H54 (cell line): ENCODE measurements around the gene WDR49.

Experiments used
- DNase-seq: peaks from one replicate; pipeline ENCODE4 v3.0.0; 2011; ENCODE audit warnings: low spot score, mixed read lengths; ENCODE audit not compliant: insufficient read length
- FAIRE-seq: peaks from 3 replicates; lab custom pipeline; 2011; peaks lifted over from hg19 to GRCh38; lab: Jason Lieb, UNC
- POLR2A ChIP-seq: IDR thresholded peaks from 2 replicates; pipeline ENCODE4 v1.6.1; 2011; ENCODE audit warnings: low read depth, mild to moderate bottlenecking, low read length

Gene WDR49

DNA sequence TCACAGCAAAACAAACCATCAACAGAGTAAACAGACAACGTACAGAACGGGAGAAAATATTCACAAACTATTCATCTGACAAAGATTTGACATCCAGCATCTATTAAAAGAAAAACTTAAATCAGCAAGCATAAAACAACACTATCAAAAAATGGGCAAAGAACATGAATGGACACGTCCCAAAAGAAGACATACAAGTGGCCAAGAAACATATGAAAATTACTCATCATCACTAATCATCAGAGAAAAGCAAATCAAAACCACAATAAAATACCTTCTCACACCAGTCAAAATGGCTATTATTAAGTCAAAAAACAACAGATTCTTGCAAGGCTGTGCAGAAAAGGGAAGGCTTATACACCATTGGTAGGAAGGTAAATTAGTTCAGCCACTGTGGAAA is 166.2 kb downstream of the WDR49 start:
- no peak for TF ChIP-seq POLR2A
- DNase-seq (no peak), FAIRE-seq (no peak)

- TF ChIP-seq POLR2A: no peak
- no peak for DNase-seq
- no peak for FAIRE-seq
These were observed 169.2 kb downstream of the WDR49 start for GRCh38 chr3:167484551-167484950.

DNA sequence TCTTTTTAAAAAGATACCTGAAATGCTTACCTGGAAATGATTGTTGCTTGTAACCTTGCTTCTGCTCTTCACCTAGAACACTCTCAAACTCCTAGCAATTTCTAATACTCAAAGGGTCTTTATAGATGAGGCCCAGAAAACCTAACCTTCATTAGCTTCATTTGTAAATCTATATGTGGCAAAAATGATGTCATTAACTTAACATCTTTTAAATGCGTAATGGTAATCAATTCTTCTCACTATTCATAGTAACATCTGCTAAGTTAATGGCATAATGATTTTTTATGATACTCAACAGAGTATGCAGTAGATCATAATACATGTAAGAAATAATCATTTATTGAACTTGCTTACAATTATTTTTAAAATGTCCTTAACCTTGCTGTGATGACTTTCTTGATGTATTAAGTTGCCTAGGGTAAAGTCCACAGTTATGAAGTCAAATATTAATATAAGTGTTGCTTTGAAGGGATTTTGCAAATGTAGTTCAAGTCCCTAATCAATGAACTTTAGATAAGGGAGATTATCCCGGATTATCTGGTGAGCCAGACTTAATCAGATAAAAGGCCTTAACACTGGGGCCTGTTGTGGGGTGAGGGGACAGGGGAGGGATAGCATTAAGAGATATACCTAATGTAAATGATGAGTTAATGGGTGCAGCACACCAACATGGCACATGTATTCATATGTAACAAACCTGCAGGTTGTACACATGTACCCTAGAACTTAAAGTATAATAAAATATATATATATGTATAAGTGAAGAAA is 169.8 kb downstream of the WDR49 start:
- DNase-seq: no peak
- no peak for TF ChIP-seq POLR2A
- FAIRE-seq: no peak

DNA sequence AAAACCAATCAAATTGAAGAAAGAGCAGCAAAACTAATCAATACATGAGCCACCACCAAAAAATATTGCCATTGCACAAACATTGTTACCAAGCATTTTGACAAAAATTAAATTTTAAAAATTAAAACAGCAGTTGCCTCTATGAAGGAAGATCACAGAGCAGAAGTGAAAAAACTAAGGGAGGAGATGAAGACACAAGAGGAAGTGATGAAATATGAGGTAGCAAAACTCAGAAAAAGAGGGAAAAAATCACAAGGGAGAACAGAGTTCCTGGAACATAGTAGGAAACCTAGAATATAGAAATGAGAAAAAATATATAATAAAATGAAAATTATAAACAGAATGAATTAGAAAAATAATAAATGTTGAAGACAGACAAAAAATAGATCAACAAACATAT is 172.6 kb downstream of the WDR49 start:
- no peak for TF ChIP-seq POLR2A
- FAIRE-seq: no peak
- DNase-seq: no peak

GRCh38 chr3:167480748-167481147 is 173.0 kb downstream of the WDR49 start:
- TF ChIP-seq POLR2A: no peak
- FAIRE-seq (no peak), DNase-seq (no peak)

DNA sequence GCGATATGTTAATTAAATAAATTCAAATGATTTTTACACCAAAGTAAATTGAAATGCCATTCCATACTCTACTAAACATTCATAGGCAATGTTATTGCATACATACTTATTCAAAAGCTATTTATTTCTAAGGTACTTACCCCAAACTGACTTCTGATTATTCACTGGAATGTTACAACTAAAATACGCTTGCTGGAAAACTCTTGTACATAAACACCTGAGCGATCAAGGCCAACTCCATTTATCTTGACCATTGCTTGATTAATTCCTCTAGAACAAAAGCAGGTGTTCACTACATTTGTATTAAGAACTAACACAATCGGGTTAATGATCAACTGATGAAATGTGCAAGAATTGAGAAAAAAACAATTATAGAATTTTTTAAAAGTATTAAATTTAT is 179.9 kb downstream of the WDR49 start, which contains the start of gene SERPINI2:
SERPINI2 (minus strand) TSS at position 180 of the 400 bp plus-strand sequence. CDS start 2,208 bp downstream, outside the sequence.
- no peak for FAIRE-seq
- DNase-seq: no peak
- no peak for TF ChIP-seq POLR2A

GRCh38 chr3:167469381-167469780 is 184.4 kb downstream of the WDR49 start:
- no peak for DNase-seq
- no peak for TF ChIP-seq POLR2A
- no peak for FAIRE-seq

GRCh38 chr3:167467848-167468611 is 185.7 kb downstream of the WDR49 start:
- TF ChIP-seq POLR2A: no peak
- DNase-seq: no peak
- no peak for FAIRE-seq

DNA sequence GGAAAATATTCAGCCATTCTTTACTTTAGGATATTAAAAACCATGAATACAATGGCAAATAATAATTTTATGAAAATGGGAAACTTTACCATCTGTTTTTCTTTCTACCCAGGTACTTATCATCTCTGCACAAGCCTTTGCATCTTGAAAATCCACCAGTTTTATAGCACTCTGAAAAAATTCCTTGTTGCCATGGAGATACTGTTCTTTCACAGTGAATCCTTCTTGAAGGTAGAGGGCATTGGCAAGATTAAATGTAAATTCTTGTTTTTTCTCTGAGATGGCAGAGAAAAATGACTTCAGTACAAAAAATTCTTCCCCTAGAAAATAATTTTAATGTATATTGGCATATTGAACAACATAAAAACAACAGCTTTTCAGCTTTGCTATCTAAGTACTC is 186.8 kb downstream of the WDR49 start:
- DNase-seq (no peak), FAIRE-seq (no peak)
- TF ChIP-seq POLR2A: no peak

GRCh38 chr3:167456157-167456799 is 197.5 kb downstream of the WDR49 start:
- no peak for DNase-seq
- no peak for FAIRE-seq
- no peak for TF ChIP-seq POLR2A

DNA sequence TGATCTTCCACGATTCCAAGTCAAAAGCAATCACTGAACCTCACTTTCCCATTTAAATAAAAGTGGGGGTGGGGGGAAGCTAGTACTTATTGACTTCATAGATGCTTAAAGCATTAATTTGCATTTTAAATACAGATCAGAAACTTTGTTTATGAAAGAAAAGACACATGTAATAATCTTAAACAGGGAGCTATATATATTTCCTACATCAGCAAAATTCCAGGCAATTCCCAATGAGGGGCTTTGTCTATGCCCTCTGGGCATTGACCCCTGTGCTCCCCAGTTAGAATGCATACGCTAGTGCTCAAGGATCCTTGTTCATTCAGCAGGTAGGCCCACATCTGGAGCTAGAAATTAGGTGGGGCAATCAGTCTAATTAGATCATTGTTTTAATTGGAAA is 199.9 kb downstream of the WDR49 start:
- TF ChIP-seq POLR2A: no peak
- FAIRE-seq (no peak), DNase-seq (no peak)

DNA sequence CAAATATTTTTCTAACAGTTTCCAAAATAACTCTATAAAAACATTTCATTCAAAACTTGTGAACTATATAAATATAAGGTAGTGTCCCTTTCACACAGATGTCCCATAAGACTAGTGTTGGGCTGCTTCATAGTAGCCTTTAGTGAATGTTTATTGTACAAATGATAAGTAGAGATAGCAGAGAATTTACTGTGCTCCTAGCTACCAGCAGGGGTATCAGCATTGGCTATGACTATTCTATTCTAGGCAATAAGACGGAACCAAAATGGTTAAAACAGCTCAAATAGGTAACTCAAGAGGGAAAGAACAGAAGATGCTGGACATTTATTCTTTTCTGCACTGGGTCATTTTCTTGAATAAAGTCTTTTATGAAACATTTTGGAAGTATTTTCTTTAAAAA is 202.5 kb downstream of the WDR49 start:
- DNase-seq (no peak), FAIRE-seq (no peak)
- TF ChIP-seq POLR2A: no peak

- no peak for TF ChIP-seq POLR2A
- FAIRE-seq: no peak
- DNase-seq: no peak
These were observed 203.1 kb downstream of the WDR49 start for GRCh38 chr3:167450675-167451074.

GRCh38 chr3:167450195-167450594 is 203.5 kb downstream of the WDR49 start:
- TF ChIP-seq POLR2A: no peak
- DNase-seq (no peak), FAIRE-seq (no peak)
